Breast epithelium (tissue), 3 donors: Measurements from ENCODE around the gene TFPI.

Source experiments
- POLR2A ChIP-seq: fragments of 450-650 bp; IDR thresholded peaks from one replicate; pipeline ENCODE4 v1.6.1; 2016; ENCODE audit warnings: antibody characterized with exemption, mild to moderate bottlenecking, moderate library complexity
- POLR2AphosphoS5 ChIP-seq, 3 donors: sonication (generic); formaldehyde crosslinking; IDR thresholded peaks; one replicate each; pipeline ENCODE4 v1.6.1; 2017; ENCODE audit warnings: antibody characterized with exemption in 3 of 3
- TF ChIP-seq, protein P1 (sequence below), 3 donors: fragments of 450-650 bp; IDR thresholded peaks; one replicate each; pipeline ENCODE4 v1.5.1; 2016 to 2017; ENCODE audit warnings: antibody characterized with exemption in 3 of 3, mild to moderate bottlenecking in 3 of 3, moderate library complexity in 3 of 3

DNA sequence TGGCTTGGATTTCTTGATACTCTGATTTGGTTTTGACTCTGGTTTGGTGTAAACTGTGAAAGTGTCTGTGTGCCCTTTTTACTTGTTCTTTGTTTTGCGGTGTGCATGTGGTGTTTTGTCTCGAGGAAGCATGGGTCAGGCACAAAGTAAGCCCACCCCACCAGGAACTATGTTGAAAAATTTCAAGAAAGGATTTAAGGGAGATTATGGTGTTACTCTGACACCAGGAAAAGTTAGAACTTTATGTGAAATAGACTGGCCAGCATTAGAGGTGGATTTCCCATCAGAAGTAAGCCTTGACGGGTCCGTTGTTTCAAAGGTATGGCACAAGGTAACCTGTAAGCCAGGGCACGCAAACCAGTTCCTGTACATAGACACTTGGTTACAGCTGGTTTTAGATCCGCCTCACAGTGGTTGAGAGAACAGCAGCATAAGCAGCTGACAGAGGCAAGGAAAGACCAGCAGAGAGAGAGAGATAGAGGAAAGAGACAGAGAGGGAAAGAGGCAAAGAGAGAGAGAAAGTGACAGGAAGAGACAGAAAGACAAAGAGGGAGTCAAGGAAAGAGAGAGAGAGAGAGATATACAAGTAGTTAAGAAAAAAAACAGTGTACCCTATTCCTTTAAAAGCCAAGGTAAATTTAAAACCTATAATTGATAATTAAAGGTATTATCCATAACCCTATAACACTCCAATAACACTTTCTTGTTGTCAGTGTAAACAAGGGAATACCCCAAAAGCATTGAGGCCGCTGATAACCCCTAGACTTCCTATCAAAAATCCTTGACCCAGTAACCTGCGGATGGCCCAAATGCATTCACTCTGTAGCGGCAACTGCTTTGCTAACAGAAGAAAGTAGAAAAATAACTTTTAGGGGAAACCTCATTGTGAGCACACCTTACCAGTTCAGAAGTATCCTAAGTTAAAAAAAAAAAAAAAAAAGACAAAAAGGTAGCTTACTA is 42.6 kb downstream of the TFPI start:
- TF ChIP-seq POLR2A (no peak), POLR2AphosphoS5 (IDR thresholded peaks at IDR 0.05) (no peak)
- TF ChIP-seq, protein P1, sequence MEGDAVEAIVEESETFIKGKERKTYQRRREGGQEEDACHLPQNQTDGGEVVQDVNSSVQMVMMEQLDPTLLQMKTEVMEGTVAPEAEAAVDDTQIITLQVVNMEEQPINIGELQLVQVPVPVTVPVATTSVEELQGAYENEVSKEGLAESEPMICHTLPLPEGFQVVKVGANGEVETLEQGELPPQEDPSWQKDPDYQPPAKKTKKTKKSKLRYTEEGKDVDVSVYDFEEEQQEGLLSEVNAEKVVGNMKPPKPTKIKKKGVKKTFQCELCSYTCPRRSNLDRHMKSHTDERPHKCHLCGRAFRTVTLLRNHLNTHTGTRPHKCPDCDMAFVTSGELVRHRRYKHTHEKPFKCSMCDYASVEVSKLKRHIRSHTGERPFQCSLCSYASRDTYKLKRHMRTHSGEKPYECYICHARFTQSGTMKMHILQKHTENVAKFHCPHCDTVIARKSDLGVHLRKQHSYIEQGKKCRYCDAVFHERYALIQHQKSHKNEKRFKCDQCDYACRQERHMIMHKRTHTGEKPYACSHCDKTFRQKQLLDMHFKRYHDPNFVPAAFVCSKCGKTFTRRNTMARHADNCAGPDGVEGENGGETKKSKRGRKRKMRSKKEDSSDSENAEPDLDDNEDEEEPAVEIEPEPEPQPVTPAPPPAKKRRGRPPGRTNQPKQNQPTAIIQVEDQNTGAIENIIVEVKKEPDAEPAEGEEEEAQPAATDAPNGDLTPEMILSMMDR (IDR thresholded peaks at IDR 0.05), result no peak
